Measurements from ENCODE around the gene TNS3.

TNS3 gene

GRCh38 chr7:47415318-47416212 lies 166.3 kb downstream of the TNS3 start:
- H3K4me3 ChIP-seq (ENCODE audit: low read length in 2 of 2), result no peak overlapping the region
- no peaks in the 10 kb centered on the region for H3K9me3 ChIP-seq (ENCODE audit: control insufficient read depth in 2 of 2, low read length in 2 of 2)
- no peaks in the 10 kb centered on the region for H3K27me3 ChIP-seq (ENCODE audit: control insufficient read depth in 1 of 2, insufficient read depth in 2 of 2, low read length in 2 of 2)
- no peaks in the 10 kb centered on the region for H3K4me1 ChIP-seq (ENCODE audit: control insufficient read depth, insufficient read depth, low read length)
- no peak overlapping the region for H3K27ac ChIP-seq (ENCODE audit: low read length)
- no peak overlapping the region for H3K9ac ChIP-seq (ENCODE audit: low read length in 2 of 2)
- peaks cover 3 to 21% of the 10 kb centered on the region in 2 donors for H3K36me3 ChIP-seq (ENCODE audit: control insufficient read depth in 2 of 2, insufficient read depth in 2 of 2, low read length in 2 of 2)

DNA sequence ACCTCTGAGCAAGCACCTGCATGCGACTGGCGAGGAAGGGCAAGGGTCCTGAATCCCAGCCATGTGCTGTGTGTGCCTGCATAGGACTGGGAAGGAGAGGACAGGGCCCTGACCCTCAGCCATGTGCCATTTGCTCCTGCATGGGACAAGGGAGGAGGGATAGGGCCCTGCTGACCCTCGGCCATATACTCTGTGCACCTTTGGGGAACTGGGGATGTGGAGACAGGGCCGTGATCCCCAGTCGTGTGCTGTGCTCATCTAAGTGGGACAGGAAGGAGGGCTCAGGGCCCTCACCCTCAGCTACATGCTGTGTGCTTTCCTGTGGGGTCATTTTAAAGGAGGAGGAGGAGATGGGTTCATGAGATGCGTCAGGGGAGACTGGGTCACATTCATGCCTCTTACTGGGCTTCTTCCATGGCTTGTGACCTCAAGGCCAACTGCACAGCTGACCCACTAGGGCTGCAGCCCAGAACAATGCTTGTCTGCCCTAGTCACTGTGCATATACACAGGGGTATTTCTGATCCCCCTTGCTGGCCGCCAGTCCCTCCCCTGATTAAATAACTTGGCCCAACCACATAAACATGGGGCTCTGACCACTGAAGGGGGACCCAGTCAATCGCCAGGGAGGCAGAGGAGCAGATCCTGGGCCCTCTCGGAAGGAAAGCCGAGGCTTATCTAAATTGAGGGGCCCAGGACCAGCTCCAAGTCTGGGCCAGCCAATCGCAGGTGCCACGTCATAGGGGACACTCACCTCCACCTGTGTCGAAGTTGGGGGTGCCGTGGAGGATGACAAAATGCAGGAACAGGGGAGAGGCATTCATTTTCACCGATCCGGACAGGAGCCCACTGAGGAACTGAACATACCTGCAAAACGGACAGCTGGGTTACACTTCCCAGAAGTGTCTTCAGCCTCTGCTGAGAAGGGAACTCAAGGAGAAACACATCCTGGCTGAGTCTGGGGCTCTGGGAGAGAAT lies 167.3 kb downstream of the TNS3 start:
- Histone ChIP-seq H3K27ac (ENCODE audit: low read length) (no peak overlapping the region), H3K27me3 (ENCODE audit: control insufficient read depth in 1 of 2, insufficient read depth in 2 of 2, low read length in 2 of 2) (no peaks in the 10 kb centered on the region), H3K9me3 (ENCODE audit: control insufficient read depth in 2 of 2, low read length in 2 of 2) (no peaks in the 10 kb centered on the region), H3K4me1 (ENCODE audit: control insufficient read depth, insufficient read depth, low read length) (no peaks in the 10 kb centered on the region), H3K36me3 (ENCODE audit: control insufficient read depth in 2 of 2, insufficient read depth in 2 of 2, low read length in 2 of 2) (peaks cover 3 to 18% of the 10 kb centered on the region in 2 donors), H3K4me3 (ENCODE audit: low read length in 2 of 2) (no peak overlapping the region), H3K9ac (ENCODE audit: low read length in 2 of 2) (no peak overlapping the region)

DNA sequence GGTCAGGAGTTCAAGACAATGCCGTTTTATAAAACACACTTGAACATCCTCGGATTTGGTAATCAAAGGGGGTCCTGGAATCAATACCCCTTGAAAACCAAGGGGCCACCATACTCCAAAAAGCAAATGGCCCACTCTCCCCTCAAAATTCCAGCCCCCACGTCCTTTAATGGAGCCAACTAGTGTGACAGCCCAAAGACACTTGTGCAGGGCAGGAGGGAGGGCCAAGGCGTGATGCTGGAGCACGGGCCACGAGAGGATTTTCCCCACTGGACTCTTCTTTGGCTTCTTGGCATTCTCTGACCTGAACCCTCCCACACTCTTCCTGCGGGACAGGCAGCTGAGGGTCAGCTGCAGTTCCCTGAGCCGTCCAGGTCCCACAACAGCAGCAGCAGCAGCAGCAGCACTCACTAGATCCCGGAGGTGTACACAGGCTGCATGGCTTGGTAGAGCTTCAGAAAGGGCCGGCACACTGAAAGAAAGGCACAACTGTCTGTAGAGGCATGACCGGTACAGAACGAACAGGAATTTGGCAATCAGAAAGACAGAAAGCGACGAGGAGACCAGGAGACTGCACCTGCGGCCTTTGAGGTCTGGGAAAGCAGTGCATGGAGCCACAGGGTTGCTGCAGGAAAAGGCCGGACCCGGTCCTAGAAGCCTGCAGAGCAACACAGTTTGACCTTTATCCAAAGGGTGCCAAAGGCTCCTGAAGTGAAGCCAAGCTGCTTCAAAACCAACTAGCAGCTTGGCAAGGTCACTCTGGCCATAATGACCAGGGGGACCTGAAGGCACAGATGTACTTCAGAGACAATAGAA lies 168.2 kb downstream of the TNS3 start:
- H3K27me3 ChIP-seq (ENCODE audit: control insufficient read depth in 1 of 2, insufficient read depth in 2 of 2, low read length in 2 of 2), result no peaks in the 10 kb centered on the region
- H3K4me3 ChIP-seq (ENCODE audit: low read length in 2 of 2), result no peak overlapping the region
- peaks cover 3 to 18% of the 10 kb centered on the region in 2 donors for H3K36me3 ChIP-seq (ENCODE audit: control insufficient read depth in 2 of 2, insufficient read depth in 2 of 2, low read length in 2 of 2)
- H3K27ac ChIP-seq (ENCODE audit: low read length), result no peak overlapping the region
- H3K4me1 ChIP-seq (ENCODE audit: control insufficient read depth, insufficient read depth, low read length), result no peaks in the 10 kb centered on the region
- H3K9me3 ChIP-seq (ENCODE audit: control insufficient read depth in 2 of 2, low read length in 2 of 2), result no peaks in the 10 kb centered on the region
- H3K9ac ChIP-seq (ENCODE audit: low read length in 2 of 2), result no peak overlapping the region

DNA sequence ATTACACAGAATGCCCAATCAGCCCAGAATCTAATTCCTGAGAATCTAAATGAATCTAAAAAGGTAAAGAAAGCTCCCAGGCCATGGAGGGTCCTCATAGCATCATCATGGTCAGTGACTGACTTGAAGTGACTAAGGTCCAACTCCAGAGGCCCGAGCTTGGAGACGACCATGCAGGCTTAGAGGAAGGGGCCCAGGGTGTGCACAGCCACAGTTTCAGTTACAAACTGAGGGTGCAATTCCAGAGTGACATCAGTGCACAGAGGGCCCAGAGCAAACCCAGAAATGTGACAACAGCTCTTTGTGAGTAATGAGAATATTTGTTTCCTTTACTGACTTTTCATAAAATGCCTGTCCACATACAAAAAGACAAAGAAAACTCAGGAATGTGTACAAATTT lies 170.0 kb downstream of the TNS3 start:
- Histone ChIP-seq H3K36me3 (ENCODE audit: control insufficient read depth in 2 of 2, insufficient read depth in 2 of 2, low read length in 2 of 2) (peaks cover 3 to 18% of the 10 kb centered on the region in 2 donors), H3K9ac (ENCODE audit: low read length in 2 of 2) (no peak overlapping the region), H3K4me3 (ENCODE audit: low read length in 2 of 2) (no peak overlapping the region), H3K4me1 (ENCODE audit: control insufficient read depth, insufficient read depth, low read length) (peaks cover 4% of the 10 kb centered on the region), H3K9me3 (ENCODE audit: control insufficient read depth in 2 of 2, low read length in 2 of 2) (no peaks in the 10 kb centered on the region), H3K27me3 (ENCODE audit: control insufficient read depth in 1 of 2, insufficient read depth in 2 of 2, low read length in 2 of 2) (no peaks in the 10 kb centered on the region), H3K27ac (ENCODE audit: low read length) (no peak overlapping the region)

- Histone ChIP-seq H3K9me3 (ENCODE audit: control insufficient read depth in 2 of 2, low read length in 2 of 2) (no peaks in the 10 kb centered on the region), H3K36me3 (ENCODE audit: control insufficient read depth in 2 of 2, insufficient read depth in 2 of 2, low read length in 2 of 2) (peaks cover under 1 to 16% of the 10 kb centered on the region in 2 donors), H3K27me3 (ENCODE audit: control insufficient read depth in 1 of 2, insufficient read depth in 2 of 2, low read length in 2 of 2) (no peaks in the 10 kb centered on the region), H3K9ac (ENCODE audit: low read length in 2 of 2) (no peak overlapping the region), H3K4me3 (ENCODE audit: low read length in 2 of 2) (no peak overlapping the region), H3K27ac (ENCODE audit: low read length) (no peak overlapping the region), H3K4me1 (ENCODE audit: control insufficient read depth, insufficient read depth, low read length) (peaks cover 9% of the 10 kb centered on the region)
These were observed 170.5 kb downstream of the TNS3 start for GRCh38 chr7:47411281-47411869.

GRCh38 chr7:47408675-47409074 lies 173.2 kb downstream of the TNS3 start:
- Histone ChIP-seq H3K36me3 (ENCODE audit: control insufficient read depth in 2 of 2, insufficient read depth in 2 of 2, low read length in 2 of 2) (peaks cover 0 to 6% of the 10 kb centered on the region in 2 donors), H3K9me3 (ENCODE audit: control insufficient read depth in 2 of 2, low read length in 2 of 2) (no peaks in the 10 kb centered on the region), H3K9ac (ENCODE audit: low read length in 2 of 2) (no peak overlapping the region), H3K27me3 (ENCODE audit: control insufficient read depth in 1 of 2, insufficient read depth in 2 of 2, low read length in 2 of 2) (no peaks in the 10 kb centered on the region), H3K27ac (ENCODE audit: low read length) (no peak overlapping the region), H3K4me1 (ENCODE audit: control insufficient read depth, insufficient read depth, low read length) (peaks cover 25% of the 10 kb centered on the region), H3K4me3 (ENCODE audit: low read length in 2 of 2) (no peak overlapping the region)

GRCh38 chr7:47407821-47408674 lies 173.9 kb downstream of the TNS3 start:
- no peak overlapping the region for H3K27ac ChIP-seq (ENCODE audit: low read length)
- H3K9me3 ChIP-seq (ENCODE audit: control insufficient read depth in 2 of 2, low read length in 2 of 2), result no peaks in the 10 kb centered on the region
- H3K36me3 ChIP-seq (ENCODE audit: control insufficient read depth in 2 of 2, insufficient read depth in 2 of 2, low read length in 2 of 2), result peaks cover 0 to 6% of the 10 kb centered on the region in 2 donors
- H3K4me3 ChIP-seq (ENCODE audit: low read length in 2 of 2), result no peak overlapping the region
- H3K4me1 ChIP-seq (ENCODE audit: control insufficient read depth, insufficient read depth, low read length), result peaks cover 27% of the 10 kb centered on the region
- no peak overlapping the region for H3K9ac ChIP-seq (ENCODE audit: low read length in 2 of 2)
- no peaks in the 10 kb centered on the region for H3K27me3 ChIP-seq (ENCODE audit: control insufficient read depth in 1 of 2, insufficient read depth in 2 of 2, low read length in 2 of 2)

- peak overlapping the region; percentile 67 for H3K27ac ChIP-seq (ENCODE audit: low read length)
- H3K9me3 ChIP-seq (ENCODE audit: control insufficient read depth in 2 of 2, low read length in 2 of 2), result no peaks in the 10 kb centered on the region
- no peak overlapping the region for H3K4me3 ChIP-seq (ENCODE audit: low read length in 2 of 2)
- H3K9ac ChIP-seq (ENCODE audit: low read length in 2 of 2), result no peak overlapping the region
- H3K36me3 ChIP-seq (ENCODE audit: control insufficient read depth in 2 of 2, insufficient read depth in 2 of 2, low read length in 2 of 2), result peaks cover 0 to 6% of the 10 kb centered on the region in 2 donors
- H3K27me3 ChIP-seq (ENCODE audit: control insufficient read depth in 1 of 2, insufficient read depth in 2 of 2, low read length in 2 of 2), result no peaks in the 10 kb centered on the region
- H3K4me1 ChIP-seq (ENCODE audit: control insufficient read depth, insufficient read depth, low read length), result peaks cover 33% of the 10 kb centered on the region
These were observed 174.8 kb downstream of the TNS3 start for GRCh38 chr7:47407136-47407535.

DNA sequence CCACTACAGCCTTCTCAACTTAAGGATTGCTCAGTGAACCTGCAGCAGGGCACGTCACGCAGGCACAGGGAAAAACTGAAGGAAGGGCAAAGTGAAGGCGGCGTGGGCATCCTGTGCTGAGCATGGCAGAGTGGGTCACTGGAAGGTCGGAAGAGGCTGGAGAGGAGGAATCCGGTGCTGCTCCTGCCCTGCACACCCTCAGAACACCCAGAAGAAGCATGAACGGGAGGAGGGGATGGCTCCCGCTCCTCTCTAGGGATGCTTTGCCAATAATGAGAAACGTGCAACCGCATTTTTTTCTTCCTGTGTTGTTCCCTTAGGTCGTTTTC lies 175.1 kb downstream of the TNS3 start:
- H3K4me3 ChIP-seq (ENCODE audit: low read length in 2 of 2), result no peak overlapping the region
- peak overlapping the region in 1 of 2 donors; percentile 47 for H3K9ac ChIP-seq (ENCODE audit: low read length in 2 of 2)
- H3K4me1 ChIP-seq (ENCODE audit: control insufficient read depth, insufficient read depth, low read length), result peaks cover 33% of the 10 kb centered on the region
- no peaks in the 10 kb centered on the region for H3K9me3 ChIP-seq (ENCODE audit: control insufficient read depth in 2 of 2, low read length in 2 of 2)
- peak overlapping the region; percentile 67 for H3K27ac ChIP-seq (ENCODE audit: low read length)
- H3K27me3 ChIP-seq (ENCODE audit: control insufficient read depth in 1 of 2, insufficient read depth in 2 of 2, low read length in 2 of 2), result no peaks in the 10 kb centered on the region
- peaks cover 0 to 4% of the 10 kb centered on the region in 2 donors for H3K36me3 ChIP-seq (ENCODE audit: control insufficient read depth in 2 of 2, insufficient read depth in 2 of 2, low read length in 2 of 2)

Measured in stomach smooth muscle (tissue), 2 donors.